DND-41 (cell line): ENCODE measurements around the gene LGALS8.
"Not testable (repeated sequence)": the region's sequence is repeated elsewhere in the genome, so short reads cannot be mapped to it uniquely, and the experiment has no call there.

Experiments
- ATAC-seq: fragments of 200-7000 bp; cut with Tn5 transposase; 3 replicates; pipeline ENCODE4 v1.9.1; 2021; ENCODE audit warnings: low read depth; ENCODE audit not compliant: insufficient read depth
- DNase-seq: peaks from one replicate; pipeline ENCODE4 v3.0.0-alpha.2; 2020
- H2AFZ ChIP-seq: 2 replicates; pipeline ENCODE4 v1.6.0; 2012; ENCODE audit warnings: low read depth, low read length
- H3K27ac ChIP-seq: 2 replicates; pipeline ENCODE4 v1.5.1; 2012; ENCODE audit warnings: low read length, inconsistent platforms
- H3K27me3 ChIP-seq: fragments of 200-600 bp; sonication (generic); 2 replicates; pipeline ENCODE4 v1.6.0; 2012; ENCODE audit warnings: low read length, mild to moderate bottlenecking, inconsistent platforms; ENCODE audit not compliant: insufficient read depth, poor library complexity
- H3K36me3 ChIP-seq: 2 replicates; pipeline ENCODE4 v1.5.1; 2012; ENCODE audit warnings: low read length, inconsistent platforms; ENCODE audit not compliant: insufficient read depth
- H3K4me1 ChIP-seq: 2 replicates; pipeline ENCODE4 v1.5.1; 2012; ENCODE audit warnings: mild to moderate bottlenecking, low read length; ENCODE audit not compliant: insufficient read depth
- H3K4me2 ChIP-seq: 2 replicates; pipeline ENCODE4 v1.6.0; 2012; ENCODE audit warnings: mild to moderate bottlenecking, moderate library complexity, low read length, inconsistent platforms; ENCODE audit not compliant: insufficient read depth
- H3K4me3 ChIP-seq, 2 experiments: fragments of 200-600 bp in 1 of 2; shearing (Covaris generic) in 1 of 2; 2 replicates each; pipeline ENCODE4 v1.5.1; 2012 to 2016; ENCODE audit warnings: inconsistent platforms in 2 of 2, low read length in 2 of 2, mild to moderate bottlenecking in 2 of 2, low read depth in 1 of 2, moderate library complexity in 1 of 2
- H3K79me2 ChIP-seq: 2 replicates; pipeline ENCODE4 v1.6.0; 2012; ENCODE audit warnings: low read length, inconsistent platforms; ENCODE audit not compliant: insufficient read depth
- H3K9ac ChIP-seq: 2 replicates; pipeline ENCODE4 v1.6.0; 2012; ENCODE audit warnings: low read depth, mild to moderate bottlenecking, inconsistent platforms, low read length, moderate library complexity
- H3K9me3 ChIP-seq: 2 replicates; pipeline ENCODE4 v1.5.1; 2012; ENCODE audit warnings: low read length, moderate library complexity, mild to moderate bottlenecking, inconsistent platforms; ENCODE audit not compliant: insufficient read depth, severe bottlenecking
- H4K20me1 ChIP-seq: 2 replicates; pipeline ENCODE4 v1.6.0; 2012; ENCODE audit warnings: low read length; ENCODE audit not compliant: insufficient read depth
- CTCF ChIP-seq: IDR thresholded peaks from 2 replicates; pipeline ENCODE4 v1.5.1; 2012; ENCODE audit warnings: borderline replicate concordance, low read length, moderate library complexity, mild to moderate bottlenecking; ENCODE audit not compliant: poor library complexity, severe bottlenecking; ENCODE audit errors: extremely low read depth
- EZH2 ChIP-seq: IDR thresholded peaks from 3 replicates; pipeline ENCODE4 v1.6.1; 2012; ENCODE audit warnings: borderline replicate concordance, low read depth, mild to moderate bottlenecking, moderate library complexity, low read length, inconsistent platforms; ENCODE audit not compliant: severe bottlenecking

LGALS8 gene

DNA sequence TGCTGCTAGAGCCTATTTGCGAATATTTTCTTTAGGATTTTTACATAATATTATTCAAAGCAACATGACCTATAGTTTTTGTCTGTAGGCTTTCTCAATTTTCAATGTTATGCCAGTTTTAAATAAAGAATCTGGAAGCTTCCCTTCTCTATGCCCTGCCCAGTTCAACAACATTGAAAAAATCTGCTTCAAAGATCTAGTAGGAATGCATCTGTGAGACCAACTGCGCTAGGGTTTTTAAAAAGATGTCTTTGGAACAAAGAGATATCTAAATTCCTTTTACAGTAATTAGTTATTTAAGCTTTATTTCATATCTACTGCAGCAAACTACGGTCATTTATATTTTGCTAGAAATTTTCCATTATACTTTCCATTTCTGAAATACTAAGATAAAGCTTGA is 54.9 kb downstream of the LGALS8 start:
- TF ChIP-seq CTCF (no peak), EZH2 (no peak)
- Histone ChIP-seq H3K79me2 (no peaks in the 10 kb centered on the region), H2AFZ (no peak overlapping the region), H3K36me3 (peaks cover 87% of the 10 kb centered on the region), H3K27me3 (no peaks in the 10 kb centered on the region), H3K4me1 (no peaks in the 10 kb centered on the region), H3K4me3 (no peak overlapping the region), H3K27ac (no peak overlapping the region), H3K9ac (no peak overlapping the region), H4K20me1 (no peaks in the 10 kb centered on the region), H3K4me2 (no peak overlapping the region), H3K9me3 (no peaks in the 10 kb centered on the region)
- no peak for DNase-seq
- ATAC-seq: no peak

- not testable (repeated sequence) for H3K4me1 ChIP-seq, H3K4me3 ChIP-seq, H3K27me3 ChIP-seq, H3K9me3 ChIP-seq, H3K27ac ChIP-seq, H3K4me2 ChIP-seq, H2AFZ ChIP-seq, DNase-seq, ATAC-seq, H3K79me2 ChIP-seq, H3K9ac ChIP-seq, H4K20me1 ChIP-seq
- H3K36me3 ChIP-seq: peaks cover 87% of the 10 kb centered on the region
These were observed 56.6 kb downstream of the LGALS8 start for GRCh38 chr1:236580404-236580803.

GRCh38 chr1:236581528-236581927 is 57.7 kb downstream of the LGALS8 start:
- no peak overlapping the region for H3K4me2 ChIP-seq
- no peak overlapping the region for H3K27ac ChIP-seq
- H4K20me1 ChIP-seq: no peaks in the 10 kb centered on the region
- ATAC-seq (no peak), DNase-seq (no peak)
- no peak overlapping the region for H3K9ac ChIP-seq
- no peaks in the 10 kb centered on the region for H3K4me1 ChIP-seq
- H3K4me3 ChIP-seq: no peak overlapping the region
- no peaks in the 10 kb centered on the region for H3K79me2 ChIP-seq
- H3K36me3 ChIP-seq: peaks cover 87% of the 10 kb centered on the region
- no peaks in the 10 kb centered on the region for H3K27me3 ChIP-seq
- TF ChIP-seq CTCF (no peak), EZH2 (no peak)
- no peak overlapping the region for H2AFZ ChIP-seq
- no peaks in the 10 kb centered on the region for H3K9me3 ChIP-seq

- Histone ChIP-seq H3K79me2 (no peaks in the 10 kb centered on the region), H3K27me3 (no peaks in the 10 kb centered on the region), H3K4me3 (no peak overlapping the region), H3K36me3 (peaks cover 96% of the 10 kb centered on the region), H4K20me1 (peaks cover 4% of the 10 kb centered on the region; the same call in 1 of the 2 replicates), H3K9ac (no peak overlapping the region), H3K4me2 (no peak overlapping the region), H3K27ac (no peak overlapping the region), H3K4me1 (no peaks in the 10 kb centered on the region), H3K9me3 (no peaks in the 10 kb centered on the region), H2AFZ (no peak overlapping the region)
- TF ChIP-seq EZH2: no peak
- no peak for TF ChIP-seq CTCF
- DNase-seq: no peak
- no peak for ATAC-seq
These were observed 65.7 kb downstream of the LGALS8 start for GRCh38 chr1:236589531-236589930.
